Ascending aorta (tissue), 2 donors: ENCODE data around the gene BTBD10. TPM values are rescaled to one million over a fixed set of nuclear protein-coding genes. Genes with fewer than 3 reads are reported as not detected.

Experiments
- DNase-seq, 2 donors: peaks; one replicate each; pipeline ENCODE4 v3.0.0-alpha.2; 2019; ENCODE audit warnings: low spot score in 2 of 2
- H3K27ac ChIP-seq, 2 donors: fragments of 200-600 bp; sonication (generic); one replicate each; pipeline ENCODE4 v1.5.1; 2016 to 2017; ENCODE audit warnings: mild to moderate bottlenecking in 1 of 2
- H3K27me3 ChIP-seq: fragments of 200-600 bp; sonication (generic); one replicate; pipeline ENCODE4 v1.5.1; 2017
- H3K36me3 ChIP-seq, 2 donors: fragments of 200-600 bp; sonication (generic); one replicate each; pipeline ENCODE4 v1.5.1; 2016
- H3K4me1 ChIP-seq, 2 donors: fragments of 200-600 bp; sonication (generic); one replicate each; pipeline ENCODE4 v1.5.1; 2016 to 2017; ENCODE audit warnings: mild to moderate bottlenecking in 1 of 2
- H3K4me3 ChIP-seq, 2 donors: fragments of 200-600 bp; sonication (generic); one replicate each; pipeline ENCODE4 v1.5.1; 2016 to 2017; ENCODE audit warnings: mild to moderate bottlenecking in 1 of 2
- H3K9me3 ChIP-seq, 2 donors: fragments of 200-600 bp; sonication (generic); one replicate each; pipeline ENCODE4 v1.5.1; 2016
- intact Hi-C: fragments of 100-400 bp; cut with DNase I; formaldehyde crosslinking; loops from one replicate; pipeline ENCODE4 v1.15.1; 2023
- total RNA-seq: library from RNA; depleted of rRNA; stranded (reverse); fragments of >200 nt; gene quantifications from one replicate; pipeline ENCODE4 v1.1.0, GENCODE V29; 2016
- TF ChIP-seq, protein P1 (sequence below), 3 experiments: fragments of 200-600 bp in 2 of 3; fragments of 450-650 bp in 1 of 3; sonication (generic) in 2 of 3; IDR thresholded peaks; one replicate each; pipeline ENCODE4 v1.5.1; 2016 to 2019; ENCODE audit warnings: antibody characterized with exemption in 3 of 3, mild to moderate bottlenecking in 1 of 3, moderate library complexity in 1 of 3

The BTBD10 gene
- total RNA-seq, 1 donor from 2014 or later, result 10.1 TPM

DNA sequence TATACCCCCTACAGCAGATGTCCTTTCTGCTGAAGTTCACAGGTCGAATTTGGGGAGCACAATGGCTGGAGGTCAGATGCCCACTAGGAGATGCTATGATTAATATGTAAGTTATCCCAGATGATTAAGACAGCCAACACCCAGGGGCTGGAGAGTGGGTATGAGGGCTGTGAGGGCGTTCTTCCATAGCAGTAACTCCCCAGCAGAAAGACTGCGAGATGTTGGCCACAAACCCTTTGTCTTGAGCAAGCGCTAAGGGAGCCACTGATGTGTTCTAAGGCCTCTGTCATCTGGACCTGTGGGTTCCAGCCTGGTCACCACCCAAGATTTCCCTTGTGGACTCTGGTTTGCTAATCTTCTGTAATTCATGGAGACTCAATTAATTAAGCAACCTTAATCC, 107.8 kb downstream of the BTBD10 start:
- Histone ChIP-seq H3K27me3 (no peaks in the 10 kb centered on the region), H3K4me3 (no peak overlapping the region), H3K4me1 (no peaks in the 10 kb centered on the region), H3K9me3 (no peaks in the 10 kb centered on the region), H3K27ac (no peak overlapping the region), H3K36me3 (peaks cover 22 to 61% of the 10 kb centered on the region in 2 donors)
- TF ChIP-seq, protein P1, sequence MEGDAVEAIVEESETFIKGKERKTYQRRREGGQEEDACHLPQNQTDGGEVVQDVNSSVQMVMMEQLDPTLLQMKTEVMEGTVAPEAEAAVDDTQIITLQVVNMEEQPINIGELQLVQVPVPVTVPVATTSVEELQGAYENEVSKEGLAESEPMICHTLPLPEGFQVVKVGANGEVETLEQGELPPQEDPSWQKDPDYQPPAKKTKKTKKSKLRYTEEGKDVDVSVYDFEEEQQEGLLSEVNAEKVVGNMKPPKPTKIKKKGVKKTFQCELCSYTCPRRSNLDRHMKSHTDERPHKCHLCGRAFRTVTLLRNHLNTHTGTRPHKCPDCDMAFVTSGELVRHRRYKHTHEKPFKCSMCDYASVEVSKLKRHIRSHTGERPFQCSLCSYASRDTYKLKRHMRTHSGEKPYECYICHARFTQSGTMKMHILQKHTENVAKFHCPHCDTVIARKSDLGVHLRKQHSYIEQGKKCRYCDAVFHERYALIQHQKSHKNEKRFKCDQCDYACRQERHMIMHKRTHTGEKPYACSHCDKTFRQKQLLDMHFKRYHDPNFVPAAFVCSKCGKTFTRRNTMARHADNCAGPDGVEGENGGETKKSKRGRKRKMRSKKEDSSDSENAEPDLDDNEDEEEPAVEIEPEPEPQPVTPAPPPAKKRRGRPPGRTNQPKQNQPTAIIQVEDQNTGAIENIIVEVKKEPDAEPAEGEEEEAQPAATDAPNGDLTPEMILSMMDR (IDR thresholded peaks at IDR 0.05), result no peak
- DNase-seq, result no peak
- intact Hi-C loops, result no loop called here

DNA sequence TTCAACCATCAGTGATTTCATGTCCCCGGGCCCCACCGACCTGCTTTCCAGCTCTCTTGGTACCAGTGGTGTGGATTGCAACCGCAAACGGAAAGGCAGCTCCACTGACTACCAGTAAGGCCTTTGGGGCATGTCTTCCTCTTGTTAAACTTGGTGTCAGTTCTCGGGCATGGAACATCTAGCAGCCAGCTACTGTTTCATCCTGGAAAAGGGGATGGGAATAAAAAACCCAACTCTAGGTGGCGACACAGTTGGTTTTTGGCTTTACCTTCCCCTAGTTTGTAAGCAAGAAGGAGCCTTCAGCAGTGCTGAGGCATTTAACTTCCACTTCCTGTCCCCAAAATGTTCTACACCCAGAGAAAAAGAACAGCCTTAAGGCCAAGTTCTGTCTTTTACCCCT, 108.7 kb downstream of the BTBD10 start:
- intact Hi-C loops, result no loop called here
- Histone ChIP-seq H3K36me3 (peaks cover 20 to 54% of the 10 kb centered on the region in 2 donors), H3K27me3 (no peaks in the 10 kb centered on the region), H3K4me3 (no peak overlapping the region), H3K27ac (no peak overlapping the region), H3K4me1 (no peaks in the 10 kb centered on the region), H3K9me3 (no peaks in the 10 kb centered on the region)
- DNase-seq, result no peak
- TF ChIP-seq, protein P1 (IDR thresholded peaks at IDR 0.05), result peak in 1 of 3 experiments; percentile 6

DNA sequence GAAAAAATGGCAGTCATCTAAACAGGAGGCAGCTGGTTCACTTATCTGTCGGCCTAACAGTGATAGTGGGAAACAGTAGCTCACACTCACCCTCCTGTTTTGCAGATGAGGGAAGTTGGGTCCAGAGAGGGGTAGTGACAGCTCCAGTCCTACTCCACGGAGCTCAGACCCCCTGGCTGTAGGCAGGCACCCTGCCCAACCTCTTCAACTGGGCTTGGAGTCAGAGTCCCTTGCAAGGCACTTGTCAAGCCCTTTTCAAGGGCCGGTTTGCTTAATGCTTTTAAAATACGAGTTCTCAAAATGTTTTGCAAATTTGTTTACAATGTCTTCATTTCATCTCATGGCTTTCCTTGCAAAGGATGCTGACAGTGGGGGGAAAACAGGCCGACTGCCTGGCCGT, 110.3 kb downstream of the BTBD10 start:
- Histone ChIP-seq H3K4me3 (no peak overlapping the region), H3K4me1 (no peaks in the 10 kb centered on the region), H3K36me3 (peaks cover 19 to 40% of the 10 kb centered on the region in 2 donors), H3K27ac (no peak overlapping the region), H3K9me3 (no peaks in the 10 kb centered on the region), H3K27me3 (no peaks in the 10 kb centered on the region)
- DNase-seq, result no peak
- intact Hi-C loops, result no loop called here
- TF ChIP-seq, protein P1 (IDR thresholded peaks at IDR 0.05), result no peak

DNA sequence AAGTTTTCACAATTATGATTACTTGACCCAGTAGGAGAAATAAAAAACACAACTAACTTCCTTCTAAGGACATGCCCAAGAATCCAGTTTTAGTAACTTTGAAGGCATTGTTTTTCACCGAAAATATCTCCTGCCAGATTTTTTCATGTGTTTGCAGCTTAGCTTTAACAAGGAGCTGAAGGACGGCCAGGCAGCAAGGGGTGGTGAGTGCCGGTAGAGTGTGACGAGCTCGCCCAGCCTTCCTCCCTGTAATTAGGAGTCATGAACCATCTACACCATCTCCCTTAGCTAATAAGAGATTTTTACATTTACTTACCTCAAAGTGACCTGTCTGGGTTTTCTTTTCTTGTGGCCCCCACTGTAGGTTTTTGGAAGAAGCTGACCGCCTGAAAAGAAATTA, 113.4 kb downstream of the BTBD10 start:
- Histone ChIP-seq H3K9me3 (no peaks in the 10 kb centered on the region), H3K27me3 (no peaks in the 10 kb centered on the region), H3K4me3 (no peak overlapping the region), H3K36me3 (peaks cover 9 to 10% of the 10 kb centered on the region in 2 donors), H3K27ac (no peak overlapping the region), H3K4me1 (no peaks in the 10 kb centered on the region)
- intact Hi-C loops, result no loop called here
- TF ChIP-seq, protein P1 (IDR thresholded peaks at IDR 0.05), result no peak
- no peak for DNase-seq

DNA sequence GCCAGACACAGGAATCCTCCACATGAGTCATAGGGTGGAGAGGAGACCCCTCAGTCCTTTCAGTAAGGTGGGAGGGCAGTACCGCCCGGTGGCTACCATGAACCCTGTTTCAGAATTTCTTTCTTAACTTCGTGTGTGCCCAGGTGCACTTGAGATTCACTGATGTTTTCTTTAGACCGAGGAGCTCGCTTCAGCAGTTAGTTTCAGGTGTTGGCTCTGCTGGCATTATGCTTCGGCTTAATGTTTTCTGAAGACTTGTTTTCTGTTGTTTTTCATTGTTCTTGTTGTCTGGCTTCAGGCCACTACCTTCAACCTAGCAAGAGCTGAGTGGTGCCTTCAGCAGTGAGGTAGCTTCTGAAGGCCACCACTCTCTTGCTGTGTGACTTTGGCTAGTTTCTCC, 114.0 kb downstream of the BTBD10 start:
- no peaks in the 10 kb centered on the region for H3K27me3 ChIP-seq
- no peaks in the 10 kb centered on the region for H3K9me3 ChIP-seq
- TF ChIP-seq, protein P1 (IDR thresholded peaks at IDR 0.05), result no peak
- H3K27ac ChIP-seq, result no peak overlapping the region
- DNase-seq, result no peak
- intact Hi-C loops, result no loop called here
- peaks cover 3 to 5% of the 10 kb centered on the region in 2 donors for H3K36me3 ChIP-seq
- no peak overlapping the region for H3K4me3 ChIP-seq
- H3K4me1 ChIP-seq, result no peaks in the 10 kb centered on the region

DNA sequence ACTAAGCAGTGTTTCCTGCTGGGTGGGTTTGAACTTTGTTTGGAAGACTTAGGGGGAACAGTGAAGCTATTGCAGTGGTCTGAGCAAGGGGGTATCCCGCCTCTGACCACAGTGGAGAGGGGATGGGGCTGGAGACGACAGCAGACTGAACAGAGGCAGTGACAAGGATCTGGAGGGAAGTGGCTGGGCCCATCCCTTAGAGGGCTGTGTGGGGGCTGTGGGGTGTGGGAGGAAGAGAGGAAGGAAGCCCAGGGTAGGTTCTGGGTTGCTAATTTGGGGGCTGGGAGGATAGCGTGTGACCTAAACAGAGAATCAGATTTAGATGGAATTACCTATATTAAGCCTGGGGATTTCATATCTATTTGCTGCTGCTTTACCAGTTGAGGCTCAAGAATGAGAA, 114.7 kb downstream of the BTBD10 start:
- no peak overlapping the region for H3K4me3 ChIP-seq
- H3K4me1 ChIP-seq, result no peaks in the 10 kb centered on the region
- TF ChIP-seq, protein P1 (IDR thresholded peaks at IDR 0.05), result no peak
- no peak for DNase-seq
- no peaks in the 10 kb centered on the region for H3K27me3 ChIP-seq
- H3K36me3 ChIP-seq, result peaks cover 0 to 5% of the 10 kb centered on the region in 2 donors
- no peak overlapping the region for H3K27ac ChIP-seq
- no peaks in the 10 kb centered on the region for H3K9me3 ChIP-seq
- intact Hi-C loops, result no loop called here
